Middle frontal gyrus (tissue), 1 donor: ENCODE measurements around the gene P2RX4.
"Not testable (repeated sequence)": the region's sequence is repeated elsewhere in the genome, so short reads cannot be mapped to it uniquely, and the experiment has no call there.

Source experiments
- DNase-seq: peaks from one replicate; pipeline ENCODE4 v3.0.0-alpha.2; 2015; ENCODE audit warnings: low spot score; ENCODE audit errors: extremely low spot score

Gene P2RX4, protein sequence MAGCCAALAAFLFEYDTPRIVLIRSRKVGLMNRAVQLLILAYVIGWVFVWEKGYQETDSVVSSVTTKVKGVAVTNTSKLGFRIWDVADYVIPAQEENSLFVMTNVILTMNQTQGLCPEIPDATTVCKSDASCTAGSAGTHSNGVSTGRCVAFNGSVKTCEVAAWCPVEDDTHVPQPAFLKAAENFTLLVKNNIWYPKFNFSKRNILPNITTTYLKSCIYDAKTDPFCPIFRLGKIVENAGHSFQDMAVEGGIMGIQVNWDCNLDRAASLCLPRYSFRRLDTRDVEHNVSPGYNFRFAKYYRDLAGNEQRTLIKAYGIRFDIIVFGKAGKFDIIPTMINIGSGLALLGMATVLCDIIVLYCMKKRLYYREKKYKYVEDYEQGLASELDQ

GRCh38 chr12:121209624-121210572, at the start of gene P2RX4:
Gene P2RX4 (plus strand): TSS chr12:121210129. CDS start chr12:121210165, 36 bp downstream.
- peak; percentile 70 for DNase-seq

DNA sequence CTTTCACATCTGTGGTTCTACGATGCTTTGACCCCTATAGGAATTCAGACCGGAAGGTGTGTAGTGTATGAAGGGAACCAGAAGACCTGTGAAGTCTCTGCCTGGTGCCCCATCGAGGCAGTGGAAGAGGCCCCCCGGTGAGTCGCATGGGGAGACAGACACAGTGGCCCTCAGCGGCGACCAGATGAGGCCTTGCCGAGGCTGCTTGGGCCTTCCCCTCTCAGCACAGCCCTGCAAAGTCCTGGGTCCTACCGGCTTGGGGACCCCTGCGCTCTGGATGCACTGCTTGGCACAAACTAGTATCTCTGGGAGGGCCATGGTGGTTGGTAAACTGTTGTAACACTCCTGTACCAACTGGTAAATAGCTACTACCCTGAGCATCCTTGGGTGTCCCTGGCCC, 47.5 kb upstream of the P2RX4 start:
- DNase-seq = no peak

- no peak for DNase-seq
Observed at GRCh38 chr12:121162985-121163384, 46.9 kb upstream of the P2RX4 start.

DNA sequence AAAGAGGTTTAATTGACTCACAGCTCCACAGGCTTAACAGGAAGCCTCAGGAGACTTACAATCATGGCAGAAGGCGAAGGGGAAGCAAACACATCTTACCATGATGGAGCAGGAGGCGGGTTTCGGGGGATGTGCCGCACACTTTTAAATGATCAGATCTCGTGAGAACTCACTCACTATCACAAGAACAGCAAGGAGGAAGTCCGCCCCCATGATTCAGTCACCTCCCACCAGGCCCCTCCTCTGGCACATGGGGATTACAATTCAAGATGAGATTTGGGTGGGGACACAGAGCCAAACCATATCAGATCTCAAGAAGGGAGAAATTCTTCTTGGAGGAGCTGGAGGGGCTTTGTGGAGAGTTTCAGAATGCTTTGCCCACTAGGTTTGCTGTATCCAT, 45.1 kb upstream of the P2RX4 start:
- not testable (repeated sequence) for DNase-seq

- DNase-seq = no peak
Observed at GRCh38 chr12:121165316-121165715, 44.6 kb upstream of the P2RX4 start.

DNA sequence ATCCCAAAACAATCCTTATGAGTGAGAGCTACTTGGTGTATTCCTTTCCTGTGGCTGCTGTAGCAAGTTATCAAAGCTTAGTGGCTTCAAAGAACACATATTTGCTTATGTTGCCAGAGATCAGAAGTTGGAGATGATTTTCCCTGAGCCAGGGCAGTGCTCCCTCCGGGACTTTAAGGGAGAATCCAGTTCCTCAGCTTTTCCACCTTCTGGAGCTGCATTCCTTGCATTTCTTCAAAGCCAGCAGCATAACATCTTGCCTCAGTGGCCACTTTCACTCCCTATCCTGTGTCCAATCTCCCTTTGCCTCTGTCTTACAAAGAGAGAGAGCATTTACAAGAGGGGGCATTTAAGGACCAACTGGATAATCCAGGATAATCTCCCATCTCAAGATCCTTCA, 43.6 kb upstream of the P2RX4 start:
- no peak for DNase-seq

DNA sequence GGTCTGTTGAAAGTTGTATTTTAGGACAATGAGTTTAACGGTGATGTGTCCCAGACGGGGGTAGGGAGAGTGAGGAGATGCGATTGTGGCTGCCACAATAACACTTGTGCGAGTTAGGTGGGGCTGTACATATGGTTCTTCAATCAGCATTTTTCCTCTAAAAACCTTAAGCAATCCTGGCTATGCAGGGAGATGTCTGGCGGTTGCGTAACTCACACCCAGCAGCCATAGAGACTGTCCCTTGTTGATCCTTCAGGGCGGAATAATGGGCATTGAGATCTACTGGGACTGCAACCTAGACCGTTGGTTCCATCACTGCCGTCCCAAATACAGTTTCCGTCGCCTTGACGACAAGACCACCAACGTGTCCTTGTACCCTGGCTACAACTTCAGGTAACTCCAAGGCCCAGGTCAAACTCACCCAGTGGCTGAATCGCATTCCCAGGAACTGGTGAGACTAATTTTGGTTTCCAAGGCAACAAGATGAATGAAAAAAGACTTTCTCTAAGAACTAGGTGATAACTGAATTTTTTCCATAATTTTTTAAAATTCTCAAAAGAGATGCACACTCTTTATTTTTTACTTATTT, 42.6 kb upstream of the P2RX4 start:
- no peak for DNase-seq

- DNase-seq = no peak
Observed at GRCh38 chr12:121167951-121168350, 42.0 kb upstream of the P2RX4 start.

GRCh38 chr12:121170151-121170550, 39.8 kb upstream of the P2RX4 start:
- DNase-seq = no peak

DNA sequence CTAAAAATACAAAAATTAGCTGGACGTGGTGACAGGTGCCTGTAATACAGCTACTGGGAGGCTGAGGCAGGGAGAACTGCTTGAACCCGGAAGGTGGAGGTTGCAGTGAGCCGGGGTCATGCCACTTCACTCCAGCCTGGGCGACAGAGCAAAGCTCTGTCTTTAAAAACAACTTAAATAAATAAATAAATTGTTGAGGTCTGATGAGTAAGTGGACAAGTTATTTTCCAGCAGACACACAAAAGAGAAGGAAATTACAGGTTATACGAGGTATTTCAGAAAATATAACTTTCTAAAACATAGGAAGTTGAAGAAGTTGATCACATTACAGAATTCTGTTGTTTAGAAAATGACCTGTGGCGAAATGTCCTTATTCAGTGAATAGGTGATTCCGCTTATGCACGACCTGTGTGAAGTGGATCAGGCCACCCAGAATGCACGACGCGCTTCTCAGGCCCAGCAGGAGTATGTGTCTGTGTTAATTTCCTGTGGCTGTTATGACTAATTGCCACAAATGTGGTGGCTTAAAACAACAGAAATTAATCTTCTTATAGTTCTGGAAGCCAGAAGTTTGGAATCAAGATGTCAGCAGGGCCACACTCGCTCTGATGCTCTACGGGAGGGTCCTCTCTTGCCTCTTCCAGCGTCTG, 39.2 kb upstream of the P2RX4 start:
- no peak for DNase-seq

DNA sequence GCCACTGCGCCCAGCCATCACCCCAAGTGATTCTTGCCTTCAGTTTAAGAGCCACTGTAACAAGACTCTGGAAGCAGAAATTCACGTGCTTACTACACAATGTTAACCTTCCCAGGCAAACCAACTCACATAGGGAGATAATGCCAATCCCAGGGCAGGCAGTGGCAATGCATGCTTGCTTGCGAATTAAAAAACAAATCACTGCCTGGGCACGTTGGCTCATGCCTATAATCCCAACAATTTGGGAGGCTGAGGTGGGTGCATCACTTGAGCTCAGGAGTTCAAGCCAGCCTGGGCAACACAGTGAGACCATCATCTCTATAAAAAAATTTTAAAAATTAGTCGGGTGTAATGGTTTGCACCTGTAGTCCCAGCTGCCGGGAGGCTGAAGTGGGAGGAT, 37.8 kb upstream of the P2RX4 start:
- DNase-seq = no peak

GRCh38 chr12:121175383-121176119, 34.4 kb upstream of the P2RX4 start:
- DNase-seq = peak; percentile 71

DNA sequence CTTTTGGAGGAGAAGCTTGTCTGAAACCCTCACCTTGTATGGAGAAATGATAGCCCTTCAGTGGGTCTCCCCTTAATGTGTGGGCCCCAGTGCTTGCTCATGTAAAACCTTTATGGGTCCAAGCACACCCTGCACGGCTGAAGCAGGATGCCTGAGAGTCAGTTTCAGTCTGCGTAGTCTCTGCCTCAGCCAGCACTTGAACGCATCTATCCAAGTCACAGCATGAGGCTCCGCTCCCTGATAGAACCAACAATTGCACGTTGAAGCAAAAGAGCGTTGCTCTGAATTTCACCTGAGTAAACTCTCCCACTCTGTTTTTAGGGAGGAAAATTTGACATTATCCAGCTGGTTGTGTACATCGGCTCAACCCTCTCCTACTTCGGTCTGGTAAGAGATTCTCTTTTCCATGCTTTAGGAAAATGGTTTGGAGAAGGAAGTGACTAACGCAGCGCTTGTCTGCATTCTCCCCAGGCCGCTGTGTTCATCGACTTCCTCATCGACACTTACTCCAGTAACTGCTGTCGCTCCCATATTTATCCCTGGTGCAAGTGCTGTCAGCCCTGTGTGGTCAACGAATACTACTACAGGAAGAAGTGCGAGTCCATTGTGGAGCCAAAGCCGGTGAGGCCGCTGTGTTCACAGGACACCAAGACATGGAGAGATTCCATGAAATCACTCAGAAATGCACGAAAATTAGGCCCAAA, 33.0 kb upstream of the P2RX4 start:
- no peak for DNase-seq

DNA sequence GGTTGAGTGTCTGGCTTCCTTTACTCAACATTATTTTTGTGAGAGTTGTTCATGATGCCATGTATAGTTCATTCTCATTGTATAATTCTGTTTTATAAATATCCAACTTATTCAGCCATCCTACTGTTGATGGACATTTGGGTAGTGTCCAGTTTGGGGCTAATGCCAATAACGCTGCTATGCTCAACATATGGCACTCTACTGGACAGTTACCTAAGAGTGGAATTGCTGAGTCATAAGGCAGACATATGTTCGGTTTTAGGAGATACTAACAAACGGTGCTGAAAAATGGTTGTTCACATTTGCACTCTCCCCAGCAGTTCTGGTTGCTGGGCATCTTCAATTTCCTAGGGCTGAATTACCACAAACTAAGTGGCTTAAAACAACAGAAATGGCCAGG, 28.7 kb upstream of the P2RX4 start:
- DNase-seq = no peak

DNA sequence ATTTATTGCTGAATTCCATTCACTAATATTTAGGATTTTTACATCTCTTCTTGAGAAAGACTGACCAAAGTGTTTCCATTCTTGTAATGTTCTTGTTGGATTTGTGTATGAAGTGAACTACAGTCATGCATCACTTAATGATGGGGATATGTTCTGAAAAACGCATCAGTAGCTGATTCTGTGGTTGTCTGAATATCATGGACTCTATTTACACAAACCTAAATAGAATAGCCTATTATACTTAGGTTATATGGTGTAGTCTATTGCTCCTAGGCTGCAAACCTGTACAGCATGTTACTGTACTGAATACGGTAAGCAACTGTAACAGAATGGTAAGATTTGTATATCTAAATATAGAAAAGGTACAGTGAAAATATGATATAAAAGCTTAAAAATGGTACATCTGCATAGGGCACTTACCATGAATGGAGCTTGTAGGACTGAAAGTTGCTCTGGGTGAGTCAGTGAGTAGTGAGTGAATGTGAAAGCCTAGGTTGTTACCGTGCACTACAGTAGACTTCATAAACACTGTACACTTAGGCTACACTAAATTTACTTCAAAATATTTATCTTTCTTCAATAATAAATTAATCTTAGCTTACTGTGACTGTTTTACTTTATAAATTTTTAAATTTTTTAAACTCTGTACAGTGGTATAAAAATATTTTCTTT, 27.6 kb upstream of the P2RX4 start:
- no peak for DNase-seq

DNA sequence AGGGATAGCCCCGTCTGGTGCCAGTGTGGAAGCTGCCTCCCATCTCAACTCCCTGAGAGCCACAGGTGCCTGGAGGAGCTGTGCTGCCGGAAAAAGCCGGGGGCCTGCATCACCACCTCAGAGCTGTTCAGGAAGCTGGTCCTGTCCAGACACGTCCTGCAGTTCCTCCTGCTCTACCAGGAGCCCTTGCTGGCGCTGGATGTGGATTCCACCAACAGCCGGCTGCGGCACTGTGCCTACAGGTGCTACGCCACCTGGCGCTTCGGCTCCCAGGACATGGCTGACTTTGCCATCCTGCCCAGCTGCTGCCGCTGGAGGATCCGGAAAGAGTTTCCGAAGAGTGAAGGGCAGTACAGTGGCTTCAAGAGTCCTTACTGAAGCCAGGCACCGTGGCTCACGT, 25.5 kb upstream of the P2RX4 start:
- DNase-seq = no peak

- DNase-seq = no peak
Observed at GRCh38 chr12:121184984-121185889, 24.7 kb upstream of the P2RX4 start.

GRCh38 chr12:121186826-121187225, 23.1 kb upstream of the P2RX4 start:
- DNase-seq = no peak

DNA sequence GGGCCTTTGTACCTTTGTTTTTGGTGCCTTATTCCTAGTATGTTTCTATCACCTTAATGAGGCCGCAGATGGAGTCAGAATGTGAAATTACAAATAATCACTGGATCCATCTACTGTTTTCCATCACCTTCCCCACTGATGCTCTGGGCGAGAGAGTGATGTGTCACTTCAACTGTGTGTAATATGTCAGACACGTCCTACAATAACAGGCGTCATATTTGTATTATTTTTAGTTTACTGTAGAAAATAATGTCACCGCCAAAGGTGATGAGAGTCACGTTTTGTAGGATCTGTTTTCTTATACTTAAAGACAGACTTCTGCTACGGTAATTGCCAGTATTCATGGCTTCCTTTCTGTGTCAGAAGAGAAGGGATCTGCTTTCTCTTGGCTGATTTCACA, 22.4 kb upstream of the P2RX4 start:
- DNase-seq = no peak
